ENCODE results near the gene OSBPL2.

Gene OSBPL2

GRCh38 chr20:62344782-62345181 lies 106.5 kb downstream of the OSBPL2 start:
- no peak for DNase-seq (ENCODE audit: low spot score)

All from Ammon's horn (tissue), 1 donor.